Neural cell (in vitro differentiated cells): Measurements from ENCODE around the gene SYT11.

Experiments used
- CTCF ChIP-seq: fragments of 450-650 bp; IDR thresholded peaks from 2 replicates; pipeline ENCODE4 v1.5.1; 2014; ENCODE audit warnings: antibody characterized with exemption, mild to moderate bottlenecking, moderate library complexity; ENCODE audit not compliant: poor library complexity, severe bottlenecking
- EP300 ChIP-seq: fragments of 450-650 bp; conservative IDR thresholded peaks from 2 replicates; pipeline ENCODE4 v1.6.1; 2014; ENCODE audit warnings: antibody characterized with exemption, mild to moderate bottlenecking, moderate library complexity; ENCODE audit not compliant: poor library complexity, severe bottlenecking
- EZH2 ChIP-seq: fragments of 200-600, 300-800 bp; shearing (Covaris generic), sonication (generic); IDR thresholded peaks from 2 replicates; pipeline ENCODE4 v1.6.1; 2014; ENCODE audit warnings: antibody characterized with exemption, low read length, borderline replicate concordance, mild to moderate bottlenecking; ENCODE audit not compliant: insufficient read depth, poor library complexity, severe bottlenecking
- RAD21 ChIP-seq: fragments of 450-650 bp; conservative IDR thresholded peaks from 2 replicates; pipeline ENCODE4 v1.6.1; 2014; ENCODE audit warnings: antibody characterized with exemption, mild to moderate bottlenecking, moderate library complexity
- TAF1 ChIP-seq: IDR thresholded peaks from 2 replicates; pipeline ENCODE4 v1.6.1; 2012; ENCODE audit warnings: low read depth

DNA sequence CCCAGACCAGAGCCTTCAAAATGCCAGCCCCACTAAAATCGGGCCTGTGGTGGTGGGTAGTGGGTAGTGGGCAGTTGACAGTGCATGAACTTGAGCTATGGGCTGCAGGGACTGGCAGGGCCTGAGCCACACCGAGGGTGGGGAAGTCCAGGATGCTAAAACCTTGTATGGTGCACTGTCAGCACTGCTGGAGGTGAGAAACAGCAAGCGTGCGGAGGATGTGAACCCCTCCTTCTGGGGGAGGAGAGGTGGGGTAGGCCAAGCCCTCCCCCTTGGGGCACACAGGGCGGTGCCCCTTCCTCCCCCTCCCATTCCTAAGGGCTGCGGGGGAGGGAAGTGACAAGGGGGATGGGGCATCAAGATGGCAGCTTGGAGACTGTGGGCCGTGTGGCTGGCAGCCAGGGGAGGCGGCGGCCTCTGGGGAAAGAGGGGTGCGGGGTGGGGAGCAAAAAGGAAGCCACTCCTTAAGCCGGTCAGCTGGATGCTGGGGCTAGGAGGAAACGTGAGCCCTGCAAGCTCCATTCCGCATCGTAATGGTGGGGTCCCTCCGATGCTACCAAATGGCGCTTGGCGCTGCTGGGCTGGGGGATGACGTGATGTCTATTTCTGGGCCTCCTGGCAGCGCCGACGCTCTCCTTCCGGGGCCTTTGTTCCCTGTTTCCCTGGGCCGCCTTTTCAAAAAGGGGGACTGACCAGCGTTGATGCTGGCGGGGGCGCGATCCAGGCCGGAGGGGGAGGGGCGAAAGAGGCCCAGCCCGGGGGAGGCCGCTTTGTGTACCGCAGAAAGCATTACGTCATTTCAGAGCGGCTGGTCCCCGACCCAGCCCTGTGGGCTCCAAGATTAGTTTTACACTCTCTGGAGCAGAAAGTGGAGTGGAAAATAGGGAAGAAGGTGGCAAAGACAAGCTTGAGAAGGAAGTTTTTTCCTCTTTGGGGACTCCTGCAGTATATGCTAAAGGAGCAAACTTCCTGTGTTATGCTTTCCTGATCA lies 809 bp downstream of the SYT11 start:
- no peak for TF ChIP-seq EZH2
- TF ChIP-seq TAF1 = peak; percentile 77
- TF ChIP-seq CTCF = no peak
- TF ChIP-seq EP300 = peak; percentile 46
- no peak for TF ChIP-seq RAD21
